HepG2 (cell line): ENCODE results near the gene FLVCR1. TPM values are rescaled to one million over a fixed set of nuclear protein-coding genes. Genes with fewer than 3 reads are reported as not detected.

Experiments used
- CBX2 ChIP-seq, 2 experiments: fragments of 200-600 bp in 1 of 2; sonication (generic); formaldehyde crosslinking in 1 of 2; IDR thresholded peaks; 2 replicates each; pipeline versions ENCODE4 v1.7.0 to v1.8.1; 2018 to 2022; ENCODE audit warnings: low read depth in 2 of 2, low read length in 1 of 2, mild to moderate bottlenecking in 1 of 2, missing genetic modification reagents in 1 of 2
- CHD2 ChIP-seq: IDR thresholded peaks from 2 replicates; pipeline ENCODE4 v1.6.1; 2011; ENCODE audit warnings: low read depth, low read length, improper control_type of control experiment
- KDM1A ChIP-seq: IDR thresholded peaks from 2 replicates; pipeline ENCODE4 v1.6.1; 2016; ENCODE audit warnings: missing compliant biosample characterization
- MYNN ChIP-seq: sonication (generic); formaldehyde crosslinking; IDR thresholded peaks from 2 replicates; pipeline ENCODE4 v1.4.0; 2020; ENCODE audit warnings: mild to moderate bottlenecking, low read depth, missing genetic modification reagents
- NFATC3 ChIP-seq: sonication (generic); formaldehyde crosslinking; IDR thresholded peaks from 2 replicates; pipeline ENCODE4 v1.5.1; 2020; ENCODE audit warnings: mild to moderate bottlenecking, missing genetic modification reagents
- NFIC ChIP-seq: IDR thresholded peaks from 2 replicates; pipeline ENCODE4 v1.6.1; 2012; ENCODE audit warnings: mild to moderate bottlenecking, low read length, inconsistent platforms
- NONO ChIP-seq, 2 experiments: fragments of 450-650 bp in 1 of 2; sonication (generic) in 1 of 2; formaldehyde crosslinking in 1 of 2; IDR thresholded peaks in 1 of 2; conservative IDR thresholded peaks in 1 of 2; 2 replicates each; pipeline versions ENCODE4 v1.6.1 to v1.8.0; 2017 to 2022; ENCODE audit warnings: mild to moderate bottlenecking in 1 of 2, missing genetic modification reagents in 1 of 2, moderate library complexity in 1 of 2
- PHF20 ChIP-seq: sonication (generic); formaldehyde crosslinking; IDR thresholded peaks from 2 replicates; pipeline ENCODE4 v1.5.0; 2020; ENCODE audit warnings: mild to moderate bottlenecking, missing genetic modification reagents
- RBFOX2 ChIP-seq: fragments of 200-400 bp; formaldehyde crosslinking; IDR thresholded peaks from 2 replicates; pipeline ENCODE4 v1.6.1; 2017; ENCODE audit warnings: low read depth, mild to moderate bottlenecking, low read length
- SRY ChIP-seq: sonication (generic); formaldehyde crosslinking; IDR thresholded peaks from 2 replicates; pipeline ENCODE4 v1.8.0; 2022; ENCODE audit warnings: mild to moderate bottlenecking, missing genetic modification reagents
- THYN1 ChIP-seq: sonication (generic); formaldehyde crosslinking; IDR thresholded peaks from 2 replicates; pipeline ENCODE4 v1.8.1; 2023; ENCODE audit warnings: low read depth, mild to moderate bottlenecking, moderate library complexity, missing genetic modification reagents, borderline replicate concordance
- TIGD3 ChIP-seq: sonication (generic); formaldehyde crosslinking; IDR thresholded peaks from 2 replicates; pipeline ENCODE4 v1.5.1; 2020; ENCODE audit warnings: mild to moderate bottlenecking, missing genetic modification reagents, borderline replicate concordance
- ZIK1 ChIP-seq: sonication (generic); formaldehyde crosslinking; IDR thresholded peaks from 2 replicates; pipeline ENCODE4 v1.5.0; 2020; ENCODE audit warnings: mild to moderate bottlenecking, low read depth, missing genetic modification reagents, borderline replicate concordance
- ZNF230 ChIP-seq: sonication (generic); formaldehyde crosslinking; IDR thresholded peaks from 2 replicates; pipeline ENCODE4 v1.4.0; 2020; ENCODE audit warnings: mild to moderate bottlenecking, missing genetic modification reagents
- ZNF24 ChIP-seq: fragments of 450-650 bp; IDR thresholded peaks from 2 replicates; pipeline ENCODE4 v1.6.1; 2017; ENCODE audit warnings: antibody characterized with exemption, mild to moderate bottlenecking
- ZNF296 ChIP-seq: sonication (generic); formaldehyde crosslinking; conservative IDR thresholded peaks from 2 replicates; pipeline ENCODE4 v1.5.0; 2020; ENCODE audit warnings: mild to moderate bottlenecking, missing genetic modification reagents
- ZNF362 ChIP-seq: sonication (generic); formaldehyde crosslinking; IDR thresholded peaks from 2 replicates; pipeline ENCODE4 v1.4.0; 2020; ENCODE audit warnings: missing genetic modification reagents, mild to moderate bottlenecking, borderline replicate concordance
- ZNF441 ChIP-seq: sonication (generic); formaldehyde crosslinking; IDR thresholded peaks from 2 replicates; pipeline ENCODE4 v1.7.0; 2021; ENCODE audit warnings: missing genetic modification reagents, borderline replicate concordance
- ZNF530 ChIP-seq: sonication (generic); formaldehyde crosslinking; IDR thresholded peaks from 2 replicates; pipeline ENCODE4 v1.5.0; 2020; ENCODE audit warnings: low read depth, mild to moderate bottlenecking, missing genetic modification reagents
- ZNF678 ChIP-seq: sonication (generic); formaldehyde crosslinking; IDR thresholded peaks from 2 replicates; pipeline ENCODE4 v1.4.0; 2020; ENCODE audit warnings: mild to moderate bottlenecking, missing genetic modification reagents
- ZNF691 ChIP-seq: sonication (generic); formaldehyde crosslinking; IDR thresholded peaks from 2 replicates; pipeline ENCODE4 v1.4.0; 2020; ENCODE audit warnings: missing genetic modification reagents, low read depth, mild to moderate bottlenecking, borderline replicate concordance
- polyA plus RNA-seq, 8 experiments: library from polyadenylated mRNA; depleted of rRNA in 3 of 8; stranded (reverse) in 7 of 8; unstranded in 1 of 8; fragments of >200 nt; fragmentation: Illumina TruSeq in 4 of 8; extraction: Trizol in 4 of 8; gene quantifications; 2 replicates each; pipeline versions ENCODE4 v1.2.1 to v1.2.3, GENCODE V29; 2011 to 2016; ENCODE audit warnings: low read depth in 4 of 8, missing spikeins in 1 of 8, mixed read lengths in 1 of 8; ENCODE audit not compliant: insufficient read depth in 1 of 8
- total RNA-seq, 5 experiments: library from RNA; depleted of rRNA; stranded (reverse); fragments of >200 nt; fragmentation: Illumina TruSeq; extraction: Trizol; gene quantifications; 2 replicates each; pipeline ENCODE4 v1.2.3, GENCODE V29; 2016; ENCODE audit warnings: low read depth in 1 of 5
- TF ChIP-seq, protein P1 (sequence below): sonication (generic); formaldehyde crosslinking; IDR thresholded peaks from 2 replicates; pipeline ENCODE4 v1.5.0; 2020; ENCODE audit warnings: mild to moderate bottlenecking, missing genetic modification reagents

FLVCR1 gene
- total and polyA plus RNA-seq, 2 of the 13 experiments (the other 11 are each of a cell fraction or from before 2014, with no cell fraction given): 14.8 to 39.8 TPM

- TF ChIP-seq, protein P1, sequence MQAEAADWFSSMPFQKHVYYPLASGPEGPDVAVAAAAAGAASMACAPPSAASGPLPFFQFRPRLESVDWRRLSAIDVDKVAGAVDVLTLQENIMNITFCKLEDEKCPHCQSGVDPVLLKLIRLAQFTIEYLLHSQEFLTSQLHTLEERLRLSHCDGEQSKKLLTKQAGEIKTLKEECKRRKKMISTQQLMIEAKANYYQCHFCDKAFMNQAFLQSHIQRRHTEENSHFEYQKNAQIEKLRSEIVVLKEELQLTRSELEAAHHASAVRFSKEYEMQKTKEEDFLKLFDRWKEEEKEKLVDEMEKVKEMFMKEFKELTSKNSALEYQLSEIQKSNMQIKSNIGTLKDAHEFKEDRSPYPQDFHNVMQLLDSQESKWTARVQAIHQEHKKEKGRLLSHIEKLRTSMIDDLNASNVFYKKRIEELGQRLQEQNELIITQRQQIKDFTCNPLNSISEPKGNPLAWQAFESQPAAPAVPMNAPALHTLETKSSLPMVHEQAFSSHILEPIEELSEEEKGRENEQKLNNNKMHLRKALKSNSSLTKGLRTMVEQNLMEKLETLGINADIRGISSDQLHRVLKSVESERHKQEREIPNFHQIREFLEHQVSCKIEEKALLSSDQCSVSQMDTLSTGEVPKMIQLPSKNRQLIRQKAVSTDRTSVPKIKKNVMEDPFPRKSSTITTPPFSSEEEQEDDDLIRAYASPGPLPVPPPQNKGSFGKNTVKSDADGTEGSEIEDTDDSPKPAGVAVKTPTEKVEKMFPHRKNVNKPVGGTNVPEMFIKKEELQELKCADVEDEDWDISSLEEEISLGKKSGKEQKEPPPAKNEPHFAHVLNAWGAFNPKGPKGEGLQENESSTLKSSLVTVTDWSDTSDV (CRISPR knock-in tag): peak; percentile 8; the same call in 1 of the 2 replicates
- peak; percentile 6; the same call in 1 of the 2 replicates for TF ChIP-seq KDM1A (CRISPR knock-in tag)
- no peak for TF ChIP-seq ZIK1 (CRISPR knock-in tag)
- no peak for TF ChIP-seq THYN1 (CRISPR knock-in tag)
- TF ChIP-seq NFIC: no peak
- 0 out of 2 replicates have a peak, but pooled peaks have one; percentile 65 for TF ChIP-seq ZNF530 (CRISPR knock-in tag)
- TF ChIP-seq ZNF230: 0 out of 2 replicates have a peak, but pooled peaks have one; percentile 10
- 0 out of 2 replicates have a peak, but pooled peaks have one; percentile 35 for TF ChIP-seq ZNF296 (CRISPR knock-in tag)
- TF ChIP-seq NONO (IDR thresholded peaks at IDR 0.05): no peak
- 0 out of 2 replicates have a peak, but pooled peaks have one; percentile 36 for TF ChIP-seq NONO (CRISPR knock-in tag; conservative IDR thresholded peaks at IDR 0.05)
- no peak for TF ChIP-seq ZNF24
- 0 out of 2 replicates have a peak, but pooled peaks have one; percentile 25 for TF ChIP-seq ZNF691
- TF ChIP-seq ZNF441 (CRISPR knock-in tag): peak; percentile 63; the same call in 1 of the 2 replicates
- TF ChIP-seq RBFOX2: peak; percentile 82
- no peak for TF ChIP-seq ZNF362 (CRISPR knock-in tag)
- no peak for TF ChIP-seq CHD2
- TF ChIP-seq NFATC3: no peak
- peak; percentile 20; the same call in 1 of the 2 replicates for TF ChIP-seq PHF20
- no peak for TF ChIP-seq CBX2 (IDR thresholded peaks at IDR 0.05; ENCODE audit: low read depth, low read length)
- no peak for TF ChIP-seq CBX2 (CRISPR knock-in tag; IDR thresholded peaks at IDR 0.05; ENCODE audit: low read depth)
- TF ChIP-seq ZNF678 (CRISPR knock-in tag): no peak
- TF ChIP-seq MYNN: no peak
- TF ChIP-seq TIGD3 (CRISPR knock-in tag): peak; percentile 67; the same call in 1 of the 2 replicates
- peak; percentile 72; the same call in 1 of the 2 replicates for TF ChIP-seq SRY (CRISPR knock-in tag)
Observed at GRCh38 chr1:212858461-212859265, 588 bp downstream of the FLVCR1 start (continued).
